Measurements from ENCODE around the gene RTEL1.

The RTEL1 gene

GRCh38 chr20:63624486-63624885 is 33.6 kb upstream of the RTEL1 start (continued):
- no peak for TF ChIP-seq ZNF692 (tag by site-specific recombination; IDR thresholded peaks at IDR 0.05)
- peak; percentile 61 for TF ChIP-seq ZNF335 (tag by site-specific recombination; conservative IDR thresholded peaks at IDR 0.05)
- TF ChIP-seq ZNF184 (tag by site-specific recombination; IDR thresholded peaks at IDR 0.05), result no peak
- TF ChIP-seq ZNF837 (tag by site-specific recombination; IDR thresholded peaks at IDR 0.05), result no peak
- TF ChIP-seq ZNF362 (tag by site-specific recombination; IDR thresholded peaks at IDR 0.05), result no peak
- TF ChIP-seq ZNF610 (tag by site-specific recombination; IDR thresholded peaks at IDR 0.05; ENCODE audit: borderline replicate concordance), result no peak
- TF ChIP-seq ZNF24 (tag by site-specific recombination; IDR thresholded peaks at IDR 0.05), result no peak
- TF ChIP-seq ZNF560 (tag by site-specific recombination; IDR thresholded peaks at IDR 0.05; ENCODE audit: borderline replicate concordance), result no peak
- TF ChIP-seq, protein P1, sequence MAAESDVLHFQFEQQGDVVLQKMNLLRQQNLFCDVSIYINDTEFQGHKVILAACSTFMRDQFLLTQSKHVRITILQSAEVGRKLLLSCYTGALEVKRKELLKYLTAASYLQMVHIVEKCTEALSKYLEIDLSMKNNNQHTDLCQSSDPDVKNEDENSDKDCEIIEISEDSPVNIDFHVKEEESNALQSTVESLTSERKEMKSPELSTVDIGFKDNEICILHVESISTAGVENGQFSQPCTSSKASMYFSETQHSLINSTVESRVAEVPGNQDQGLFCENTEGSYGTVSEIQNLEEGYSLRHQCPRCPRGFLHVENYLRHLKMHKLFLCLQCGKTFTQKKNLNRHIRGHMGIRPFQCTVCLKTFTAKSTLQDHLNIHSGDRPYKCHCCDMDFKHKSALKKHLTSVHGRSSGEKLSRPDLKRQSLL (tag by site-specific recombination; IDR thresholded peaks at IDR 0.05), result no peak
- TF ChIP-seq KLF8 (tag by site-specific recombination; IDR thresholded peaks at IDR 0.05), result no peak
- TF ChIP-seq, protein P2, sequence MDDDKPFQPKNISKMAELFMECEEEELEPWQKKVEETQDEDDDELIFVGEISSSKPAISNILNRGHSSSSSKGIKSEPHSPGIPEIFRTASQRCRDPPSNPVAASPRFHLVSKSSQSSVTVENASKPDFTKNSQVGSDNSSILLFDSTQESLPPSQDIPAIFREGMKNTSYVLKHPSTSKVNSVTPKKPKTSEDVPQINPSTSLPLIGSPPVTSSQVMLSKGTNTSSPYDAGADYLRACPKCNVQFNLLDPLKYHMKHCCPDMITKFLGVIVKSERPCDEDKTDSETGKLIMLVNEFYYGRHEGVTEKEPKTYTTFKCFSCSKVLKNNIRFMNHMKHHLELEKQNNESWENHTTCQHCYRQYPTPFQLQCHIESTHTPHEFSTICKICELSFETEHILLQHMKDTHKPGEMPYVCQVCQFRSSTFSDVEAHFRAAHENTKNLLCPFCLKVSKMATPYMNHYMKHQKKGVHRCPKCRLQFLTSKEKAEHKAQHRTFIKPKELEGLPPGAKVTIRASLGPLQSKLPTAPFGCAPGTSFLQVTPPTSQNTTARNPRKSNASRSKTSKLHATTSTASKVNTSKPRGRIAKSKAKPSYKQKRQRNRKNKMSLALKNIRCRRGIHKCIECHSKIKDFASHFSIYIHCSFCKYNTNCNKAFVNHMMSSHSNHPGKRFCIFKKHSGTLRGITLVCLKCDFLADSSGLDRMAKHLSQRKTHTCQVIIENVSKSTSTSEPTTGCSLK (tag by site-specific recombination; IDR thresholded peaks at IDR 0.05), result no peak
- no peak for TF ChIP-seq ZNF785 (tag by site-specific recombination; IDR thresholded peaks at IDR 0.05)
- no peak for TF ChIP-seq SALL2 (tag by site-specific recombination; IDR thresholded peaks at IDR 0.05; ENCODE audit: borderline replicate concordance)
- no peak for TF ChIP-seq CTCF (tag by site-specific recombination; IDR thresholded peaks at IDR 0.05)
- no peak for TF ChIP-seq EGR2 (tag by site-specific recombination; IDR thresholded peaks at IDR 0.05; ENCODE audit: low read depth)
- TF ChIP-seq ZNF26 (tag by site-specific recombination; IDR thresholded peaks at IDR 0.05), result no peak
- TF ChIP-seq, protein P3, sequence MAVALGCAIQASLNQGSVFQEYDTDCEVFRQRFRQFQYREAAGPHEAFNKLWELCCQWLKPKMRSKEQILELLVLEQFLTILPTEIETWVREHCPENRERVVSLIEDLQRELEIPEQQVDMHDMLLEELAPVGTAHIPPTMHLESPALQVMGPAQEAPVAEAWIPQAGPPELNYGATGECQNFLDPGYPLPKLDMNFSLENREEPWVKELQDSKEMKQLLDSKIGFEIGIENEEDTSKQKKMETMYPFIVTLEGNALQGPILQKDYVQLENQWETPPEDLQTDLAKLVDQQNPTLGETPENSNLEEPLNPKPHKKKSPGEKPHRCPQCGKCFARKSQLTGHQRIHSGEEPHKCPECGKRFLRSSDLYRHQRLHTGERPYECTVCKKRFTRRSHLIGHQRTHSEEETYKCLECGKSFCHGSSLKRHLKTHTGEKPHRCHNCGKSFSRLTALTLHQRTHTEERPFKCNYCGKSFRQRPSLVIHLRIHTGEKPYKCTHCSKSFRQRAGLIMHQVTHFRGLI (tag by site-specific recombination; IDR thresholded peaks at IDR 0.05), result no peak
- peak; percentile 90 for TF ChIP-seq ZIC2 (tag by site-specific recombination; IDR thresholded peaks at IDR 0.05)
- TF ChIP-seq, protein P4, sequence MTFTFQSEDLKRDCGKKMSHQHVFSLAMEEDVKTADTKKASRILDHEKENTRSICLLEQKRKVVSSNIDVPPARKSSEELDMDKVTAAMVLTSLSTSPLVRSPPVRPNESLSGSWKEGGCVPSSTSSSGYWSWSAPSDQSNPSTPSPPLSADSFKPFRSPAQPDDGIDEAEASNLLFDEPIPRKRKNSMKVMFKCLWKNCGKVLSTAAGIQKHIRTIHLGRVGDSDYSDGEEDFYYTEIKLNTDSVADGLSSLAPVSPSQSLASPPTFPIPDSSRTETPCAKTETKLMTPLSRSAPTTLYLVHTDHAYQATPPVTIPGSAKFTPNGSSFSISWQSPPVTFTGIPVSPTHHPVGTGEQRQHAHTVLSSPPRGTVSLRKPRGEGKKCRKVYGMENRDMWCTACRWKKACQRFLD (tag by site-specific recombination; IDR thresholded peaks at IDR 0.05), result no peak
- no peak for TF ChIP-seq ZNF433 (tag by site-specific recombination; IDR thresholded peaks at IDR 0.05; ENCODE audit: low read depth)
- TF ChIP-seq, protein P5, sequence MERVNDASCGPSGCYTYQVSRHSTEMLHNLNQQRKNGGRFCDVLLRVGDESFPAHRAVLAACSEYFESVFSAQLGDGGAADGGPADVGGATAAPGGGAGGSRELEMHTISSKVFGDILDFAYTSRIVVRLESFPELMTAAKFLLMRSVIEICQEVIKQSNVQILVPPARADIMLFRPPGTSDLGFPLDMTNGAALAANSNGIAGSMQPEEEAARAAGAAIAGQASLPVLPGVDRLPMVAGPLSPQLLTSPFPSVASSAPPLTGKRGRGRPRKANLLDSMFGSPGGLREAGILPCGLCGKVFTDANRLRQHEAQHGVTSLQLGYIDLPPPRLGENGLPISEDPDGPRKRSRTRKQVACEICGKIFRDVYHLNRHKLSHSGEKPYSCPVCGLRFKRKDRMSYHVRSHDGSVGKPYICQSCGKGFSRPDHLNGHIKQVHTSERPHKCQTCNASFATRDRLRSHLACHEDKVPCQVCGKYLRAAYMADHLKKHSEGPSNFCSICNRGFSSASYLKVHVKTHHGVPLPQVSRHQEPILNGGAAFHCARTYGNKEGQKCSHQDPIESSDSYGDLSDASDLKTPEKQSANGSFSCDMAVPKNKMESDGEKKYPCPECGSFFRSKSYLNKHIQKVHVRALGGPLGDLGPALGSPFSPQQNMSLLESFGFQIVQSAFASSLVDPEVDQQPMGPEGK (tag by site-specific recombination; IDR thresholded peaks at IDR 0.05), result no peak
- TF ChIP-seq ZNF19 (tag by site-specific recombination; IDR thresholded peaks at IDR 0.05; ENCODE audit: low read depth), result no peak
- TF ChIP-seq ZSCAN23 (tag by site-specific recombination; IDR thresholded peaks at IDR 0.05), result no peak
- TF ChIP-seq ZNF174 (tag by site-specific recombination; IDR thresholded peaks at IDR 0.05), result no peak
- TF ChIP-seq ZNF561 (tag by site-specific recombination; IDR thresholded peaks at IDR 0.05; ENCODE audit: borderline replicate concordance), result peak; percentile 57; the same call in 1 of the 2 replicates
- no peak for TF ChIP-seq ZNF169 (tag by site-specific recombination; IDR thresholded peaks at IDR 0.05)

All from HEK293 (cell line).